Measurements from ENCODE around the gene NRN1L.

GRCh38 chr16:67928147-67928546 lies 43.5 kb downstream of the NRN1L start:
- TF ChIP-seq MYC (IDR thresholded peaks at IDR 0.05; ENCODE audit: low read depth, low read length): no peak
- no peak for TF ChIP-seq CTCF (IDR thresholded peaks at IDR 0.05; ENCODE audit: extremely low read depth in 1 of 2, insufficient read depth in 1 of 2, low read depth in 1 of 2, low read length in 2 of 2)
- TF ChIP-seq POLR2A (IDR thresholded peaks at IDR 0.05; ENCODE audit: low read depth, low read length): no peak
- no peak for TF ChIP-seq POLR2AphosphoS5 (IDR thresholded peaks at IDR 0.05; ENCODE audit: insufficient read depth, low read depth, low read length)
- no peak for TF ChIP-seq EZH2 (IDR thresholded peaks at IDR 0.05; ENCODE audit: borderline replicate concordance, low read depth, low read length, severe bottlenecking)
- TF ChIP-seq JUN (IDR thresholded peaks at IDR 0.05; ENCODE audit: borderline replicate concordance, insufficient read depth, insufficient read length, low read depth): no peak
